Naive thymus-derived CD4-positive, alpha-beta T cell (primary cell): ENCODE results near the gene CAPRIN2. TPM values are rescaled to one million over a fixed set of nuclear protein-coding genes. Genes with fewer than 3 reads are reported as not detected.

ENCODE experiments used
- ATAC-seq: fragments of 150-1000 bp; cut with Tn5 transposase; 2 replicates; pipeline ENCODE4 v1.10.0; 2021; ENCODE audit warnings: mild to moderate bottlenecking, moderate library complexity
- CTCF ChIA-PET: fragments of 350-600 bp; sonication (Branson Sonifier 250); formaldehyde crosslinking; loops from one replicate; lab custom pipeline; 2021; ENCODE audit warnings: antibody characterized with exemption; lab: Charles Lee
- POLR2A ChIA-PET: fragments of 350-600 bp; sonication (Branson Sonifier 250); formaldehyde crosslinking; loops from one replicate; lab custom pipeline; 2021; ENCODE audit warnings: antibody characterized with exemption, inconsistent platforms; lab: Charles Lee
- DNase-seq, 9 donors: peaks; one replicate each; pipeline versions ENCODE4 v3.0.0 to v3.0.0-alpha.2; 2020 to 2022; ENCODE audit warnings: mixed read lengths in 1 of 9
- H3K27ac ChIP-seq: one replicate; pipeline ENCODE4 v1.7.0; 2013; ENCODE audit warnings: mild to moderate bottlenecking, low read depth, low read length, moderate library complexity
- H3K27me3 ChIP-seq, 2 donors: one replicate each; pipeline ENCODE4 v1.7.0; 2013; ENCODE audit warnings: low read length in 2 of 2, mild to moderate bottlenecking in 2 of 2, moderate library complexity in 2 of 2; ENCODE audit not compliant: control insufficient read depth in 2 of 2, insufficient read depth in 2 of 2
- H3K36me3 ChIP-seq, 3 experiments: 1 replicate in 2 of 3; 2 replicates in 1 of 3; pipeline ENCODE4 v1.7.0; 2013; ENCODE audit warnings: low read length in 3 of 3, mild to moderate bottlenecking in 3 of 3, moderate library complexity in 1 of 3; ENCODE audit not compliant: insufficient read depth in 3 of 3, control insufficient read depth in 2 of 3
- H3K4me1 ChIP-seq, 2 donors: one replicate each; pipeline ENCODE4 v1.7.0; 2013; ENCODE audit warnings: low read length in 2 of 2, mild to moderate bottlenecking in 2 of 2, moderate library complexity in 1 of 2; ENCODE audit not compliant: control insufficient read depth in 2 of 2, insufficient read depth in 2 of 2
- H3K4me3 ChIP-seq: 2 replicates; pipeline ENCODE4 v1.7.0; 2013; ENCODE audit warnings: mild to moderate bottlenecking, low read length
- H3K9me3 ChIP-seq, 3 experiments: 1 replicate in 2 of 3; 2 replicates in 1 of 3; pipeline ENCODE4 v1.7.0; 2013; ENCODE audit warnings: low read length in 3 of 3; ENCODE audit not compliant: control insufficient read depth in 2 of 3
- H3K27ac Mint-ChIP-seq, 9 donors: one replicate each; pipeline ENCODE4 v1.8.0; 2020 to 2022; ENCODE audit warnings: mixed read lengths in 9 of 9, mild to moderate bottlenecking in 8 of 9, moderate library complexity in 5 of 9, inconsistent platforms in 2 of 9
- H3K27me3 Mint-ChIP-seq, 5 donors: one replicate each; pipeline ENCODE4 v1.8.0; 2021 to 2022; ENCODE audit warnings: mixed read lengths in 5 of 5, mild to moderate bottlenecking in 1 of 5
- H3K36me3 Mint-ChIP-seq, 5 donors: one replicate each; pipeline ENCODE4 v1.8.0; 2020 to 2022; ENCODE audit warnings: mixed read lengths in 5 of 5, mild to moderate bottlenecking in 3 of 5, inconsistent platforms in 1 of 5
- H3K4me1 Mint-ChIP-seq, 7 donors: one replicate each; pipeline ENCODE4 v1.8.0; 2020 to 2022; ENCODE audit warnings: mixed read lengths in 7 of 7, mild to moderate bottlenecking in 3 of 7, inconsistent platforms in 1 of 7
- H3K4me3 Mint-ChIP-seq, 10 donors: one replicate each; pipeline ENCODE4 v1.8.0; 2020 to 2022; ENCODE audit warnings: mild to moderate bottlenecking in 10 of 10, mixed read lengths in 10 of 10, moderate library complexity in 6 of 10, inconsistent platforms in 2 of 10
- H3K9me3 Mint-ChIP-seq, 11 donors: one replicate each; pipeline ENCODE4 v1.8.0; 2020 to 2022; ENCODE audit warnings: mixed read lengths in 11 of 11, mild to moderate bottlenecking in 4 of 11, inconsistent platforms in 1 of 11, moderate library complexity in 1 of 11
- intact Hi-C, 2 donors: fragments of 100-400 bp; cut with micrococcal nuclease; formaldehyde crosslinking; loops; one replicate each; pipeline ENCODE4 v1.15.1; 2023
- polyA plus RNA-seq, 2 donors: library from polyadenylated mRNA; unstranded; fragments of 300-500 nt; fragmentation: Illumina TruSeq; gene quantifications; one replicate each; pipeline ENCODE4 v1.2.3, GENCODE V29; 2021
- total RNA-seq, 6 experiments: library from RNA in 5 of 6; stranded (reverse) in 5 of 6; gene quantifications; 1 replicate in 5 of 6; 2 replicates in 1 of 6; pipeline ENCODE4 v1.2.3 and lab custom pipeline; 2021 to 2026

Gene CAPRIN2
- total and polyA plus RNA-seq, 7 experiments from 2014 or later, result 6.5 to 50.1 (median 26.4) TPM

GRCh38 chr12:30794591-30795409 is 40.0 kb upstream of the CAPRIN2 start:
- Mint-ChIP-seq H3K4me3 (peak overlapping the region in 8 of 10 donors; percentile 30 to 84 (median 66)), H3K27ac (peak overlapping the region in 1 of 9 donors; percentile 20), H3K4me1 (peaks cover 10 to 20% (median 15%) of the 10 kb centered on the region in 7 donors), H3K36me3 (no peaks in the 10 kb centered on the region), H3K27me3 (peaks cover 35 to 63% (median 43%) of the 10 kb centered on the region in 5 donors), H3K9me3 (peaks cover 0 to 2% (median 0%) of the 10 kb centered on the region in 11 donors)
- intact Hi-C loops, result no loop called here
- H3K36me3 ChIP-seq, result no peaks in the 10 kb centered on the region
- no peaks in the 10 kb centered on the region for H3K9me3 ChIP-seq
- no peak overlapping the region for H3K4me3 ChIP-seq
- H3K27ac ChIP-seq, result no peak overlapping the region
- ChIA-PET CTCF (no interaction called here), POLR2A (no interaction called here)
- DNase-seq (no peak), ATAC-seq (peak; percentile 28)
- H3K4me1 ChIP-seq, result no peaks in the 10 kb centered on the region
- peaks cover 0 to 3% of the 10 kb centered on the region in 2 donors for H3K27me3 ChIP-seq

- ATAC-seq (no peak), DNase-seq (no peak)
- Mint-ChIP-seq H3K9me3 (peaks cover 0 to 2% (median 0%) of the 10 kb centered on the region in 11 donors), H3K4me3 (peak overlapping the region in 3 of 10 donors; percentile 18 to 33 (median 27)), H3K4me1 (peaks cover 10 to 20% (median 15%) of the 10 kb centered on the region in 7 donors), H3K27ac (no peak overlapping the region), H3K27me3 (peaks cover 32 to 61% (median 40%) of the 10 kb centered on the region in 5 donors), H3K36me3 (no peaks in the 10 kb centered on the region)
- Histone ChIP-seq H3K36me3 (no peaks in the 10 kb centered on the region), H3K4me3 (no peak overlapping the region), H3K27ac (no peak overlapping the region), H3K27me3 (peaks cover 0 to 3% of the 10 kb centered on the region in 2 donors), H3K9me3 (no peaks in the 10 kb centered on the region), H3K4me1 (no peaks in the 10 kb centered on the region)
- ChIA-PET CTCF (no interaction called here), POLR2A (no interaction called here)
- intact Hi-C loops, result no loop called here
Measured at GRCh38 chr12:30794020-30794419, 39.3 kb upstream of the CAPRIN2 start.

- POLR2A ChIA-PET, result interaction anchor here (0.6 kb wide), 1 partner anchor 37 kb away, joined by 3 read pairs; no protein-coding TSS in a partner anchor
- intact Hi-C loops, result no loop called here
- peaks cover 10 to 20% (median 15%) of the 10 kb centered on the region in 7 donors for H3K4me1 Mint-ChIP-seq
- peaks cover 0 to 3% of the 10 kb centered on the region in 2 donors for H3K27me3 ChIP-seq
- H3K36me3 Mint-ChIP-seq, result no peaks in the 10 kb centered on the region
- DNase-seq (no peak), ATAC-seq (no peak)
- H3K36me3 ChIP-seq, result no peaks in the 10 kb centered on the region
- H3K27ac ChIP-seq, result no peak overlapping the region
- peaks cover 0 to 2% (median 0%) of the 10 kb centered on the region in 11 donors for H3K9me3 Mint-ChIP-seq
- H3K27ac Mint-ChIP-seq, result no peak overlapping the region
- no peaks in the 10 kb centered on the region for H3K9me3 ChIP-seq
- peaks cover 21 to 55% (median 29%) of the 10 kb centered on the region in 5 donors for H3K27me3 Mint-ChIP-seq
- peak overlapping the region in 2 of 10 donors; percentile 20 to 25 for H3K4me3 Mint-ChIP-seq
- CTCF ChIA-PET, result no interaction called here
- H3K4me1 ChIP-seq, result no peaks in the 10 kb centered on the region
- no peak overlapping the region for H3K4me3 ChIP-seq
Measured at GRCh38 chr12:30792648-30793499, 38.1 kb upstream of the CAPRIN2 start.

- Mint-ChIP-seq H3K4me1 (peaks cover 2 to 18% (median 12%) of the 10 kb centered on the region in 7 donors), H3K9me3 (peaks cover 0 to 2% (median 0%) of the 10 kb centered on the region in 11 donors), H3K36me3 (no peaks in the 10 kb centered on the region), H3K4me3 (no peak overlapping the region), H3K27ac (no peak overlapping the region), H3K27me3 (peaks cover 13 to 47% (median 21%) of the 10 kb centered on the region in 5 donors)
- CTCF ChIA-PET, result no interaction called here
- Histone ChIP-seq H3K9me3 (no peaks in the 10 kb centered on the region), H3K4me3 (no peak overlapping the region), H3K27me3 (peaks cover 0 to 3% of the 10 kb centered on the region in 2 donors), H3K4me1 (no peaks in the 10 kb centered on the region), H3K27ac (no peak overlapping the region), H3K36me3 (no peaks in the 10 kb centered on the region)
- POLR2A ChIA-PET, result no interaction called here
- DNase-seq (no peak), ATAC-seq (no peak)
- intact Hi-C loops, result no loop called here
Measured at GRCh38 chr12:30792085-30792484, 37.3 kb upstream of the CAPRIN2 start.

- DNase-seq (no peak), ATAC-seq (no peak)
- CTCF ChIA-PET, result no interaction called here
- Histone ChIP-seq H3K27ac (no peak overlapping the region), H3K4me1 (no peaks in the 10 kb centered on the region), H3K36me3 (no peaks in the 10 kb centered on the region), H3K9me3 (no peaks in the 10 kb centered on the region), H3K27me3 (no peaks in the 10 kb centered on the region), H3K4me3 (no peak overlapping the region)
- intact Hi-C loops, result no loop called here
- H3K9me3 Mint-ChIP-seq, result no peaks in the 10 kb centered on the region
- POLR2A ChIA-PET, result interaction anchor here (0.6 kb wide), 1 partner anchor 1217 kb away, joined by 3 read pairs; no protein-coding TSS in a partner anchor
- H3K27ac Mint-ChIP-seq, result no peak overlapping the region
- H3K27me3 Mint-ChIP-seq, result peaks cover 17 to 39% (median 25%) of the 10 kb centered on the region in 5 donors
- H3K4me3 Mint-ChIP-seq, result no peak overlapping the region
- peaks cover 0 to 5% (median 0%) of the 10 kb centered on the region in 5 donors for H3K36me3 Mint-ChIP-seq
- no peaks in the 10 kb centered on the region for H3K4me1 Mint-ChIP-seq
Measured at GRCh38 chr12:30788754-30789153, 34.0 kb upstream of the CAPRIN2 start.

- no peak for DNase-seq
- Mint-ChIP-seq H3K27me3 (peaks cover 17 to 30% (median 27%) of the 10 kb centered on the region in 5 donors), H3K4me1 (no peaks in the 10 kb centered on the region), H3K36me3 (peaks cover 0 to 5% (median 0%) of the 10 kb centered on the region in 5 donors), H3K4me3 (no peak overlapping the region), H3K27ac (no peak overlapping the region), H3K9me3 (no peaks in the 10 kb centered on the region)
- CTCF ChIA-PET, result interaction anchor here (0.8 kb wide), 1 partner anchor 18 kb away, joined by 3 read pairs; no protein-coding TSS in a partner anchor
- no peak overlapping the region for H3K27ac ChIP-seq
- no peaks in the 10 kb centered on the region for H3K36me3 ChIP-seq
- H3K4me1 ChIP-seq, result no peaks in the 10 kb centered on the region
- no peaks in the 10 kb centered on the region for H3K27me3 ChIP-seq
- ATAC-seq, result no peak
- H3K9me3 ChIP-seq, result no peaks in the 10 kb centered on the region
- intact Hi-C loops, result no loop called here
- POLR2A ChIA-PET, result no interaction called here
- no peak overlapping the region for H3K4me3 ChIP-seq
Measured at GRCh38 chr12:30785630-30786029, 30.9 kb upstream of the CAPRIN2 start.
